GM23248 (cell line): Measurements from ENCODE around the gene RRAS. TPM values are rescaled to one million over a fixed set of nuclear protein-coding genes. Genes with fewer than 3 reads are reported as not detected.

ENCODE experiments used
- DNase-seq: peaks from one replicate; pipeline ENCODE4 v3.0.0-alpha.2; 2015
- H2AFZ ChIP-seq: fragments of 200-600 bp; sonication (generic); 2 replicates; pipeline ENCODE4 v1.6.1; 2016; ENCODE audit warnings: antibody characterized with exemption
- H3F3A ChIP-seq: fragments of 200-600 bp; sonication (generic); 2 replicates; pipeline ENCODE4 v1.6.1; 2016; ENCODE audit warnings: mild to moderate bottlenecking, antibody characterized with exemption, mixed run types; ENCODE audit not compliant: insufficient read depth
- H3K27ac ChIP-seq: fragments of 200-600 bp; sonication (generic); 2 replicates; pipeline ENCODE4 v1.5.1; 2016; ENCODE audit warnings: mild to moderate bottlenecking
- H3K27me3 ChIP-seq: fragments of 200-600 bp; sonication (generic); replicated peaks from 2 replicates; pipeline ENCODE4 v1.6.1; 2016; ENCODE audit warnings: mild to moderate bottlenecking; ENCODE audit not compliant: insufficient read depth
- H3K36me3 ChIP-seq: fragments of 200-600 bp; sonication (generic); 2 replicates; pipeline ENCODE4 v1.6.1; 2016; ENCODE audit warnings: low read depth, mild to moderate bottlenecking
- H3K4me1 ChIP-seq: fragments of 200-600 bp; sonication (generic); 2 replicates; pipeline ENCODE4 v1.6.1; 2016; ENCODE audit warnings: mild to moderate bottlenecking; ENCODE audit not compliant: insufficient read depth
- H3K4me2 ChIP-seq: fragments of 200-600 bp; sonication (generic); one replicate; pipeline ENCODE4 v1.6.1; 2016; ENCODE audit warnings: mild to moderate bottlenecking; ENCODE audit not compliant: unreplicated experiment
- H3K4me3 ChIP-seq: fragments of 200-600 bp; sonication (generic); 2 replicates; pipeline ENCODE4 v1.5.1; 2016; ENCODE audit warnings: mild to moderate bottlenecking
- H3K79me2 ChIP-seq: fragments of 200-600 bp; sonication (generic); 2 replicates; pipeline ENCODE4 v1.6.1; 2016; ENCODE audit warnings: mild to moderate bottlenecking; ENCODE audit not compliant: insufficient read depth
- H3K9ac ChIP-seq: fragments of 200-600 bp; sonication (generic); 2 replicates; pipeline ENCODE4 v1.6.1; 2016; ENCODE audit warnings: mild to moderate bottlenecking
- H3K9me2 ChIP-seq: fragments of 200-600 bp; sonication (generic); 2 replicates; pipeline ENCODE4 v1.6.1; 2016; ENCODE audit warnings: mixed run types, mild to moderate bottlenecking, moderate library complexity; ENCODE audit not compliant: insufficient read depth
- H3K9me3 ChIP-seq: fragments of 200-600 bp; sonication (generic); one replicate; pipeline ENCODE4 v1.6.1; 2017; ENCODE audit warnings: low read depth
- H4K20me1 ChIP-seq: fragments of 200-600 bp; sonication (generic); 2 replicates; pipeline ENCODE4 v1.6.0; 2016; ENCODE audit not compliant: insufficient read depth
- EZH2 ChIP-seq: fragments of 200-600 bp; sonication (generic); IDR thresholded peaks from 2 replicates; pipeline ENCODE4 v1.6.1; 2018; ENCODE audit warnings: antibody characterized with exemption, mild to moderate bottlenecking; ENCODE audit not compliant: insufficient read depth, poor library complexity, severe bottlenecking
- EZH2phosphoT487 ChIP-seq: fragments of 200-600 bp; sonication (generic); IDR thresholded peaks from 2 replicates; pipeline ENCODE4 v1.6.1; 2018; ENCODE audit warnings: antibody characterized with exemption, moderate library complexity, mild to moderate bottlenecking, low read depth; ENCODE audit not compliant: insufficient read depth
- WGBS, 2 experiments: methylation state at CpG; one replicate each; pipeline ENCODE4 v1.1.6; 2015 to 2017; ENCODE audit warnings: low lambda C conversion rate in 2 of 2, low coverage in 1 of 2; ENCODE audit errors: missing lambda C conversion rate in 2 of 2; 5-methylcytosine and 5-hydroxymethylcytosine counted together
- in situ Hi-C: fragments of 300-500 bp; cut with MboI; formaldehyde crosslinking; loops from 2 replicates; pipeline ENCODE4 v1.15.0; 2020
- polyA plus RNA-seq: library from polyadenylated mRNA; unstranded; fragments of >200 nt; fragmentation: Nextera tagmentation; extraction: Ambion mirVana; gene quantifications from 2 replicates; pipeline ENCODE4 v1.2.1, GENCODE V29; 2016
- total RNA-seq: library from RNA; depleted of rRNA; stranded (reverse); fragments of >200 nt; shearing (Covaris generic); gene quantifications from 2 replicates; pipeline ENCODE4 v1.2.3, GENCODE V29; 2014

Gene RRAS
- total and polyA plus RNA-seq, 2 experiments from 2014 or later = 116 to 337 TPM

GRCh38 chr19:49687566-49688316 lies 47.8 kb upstream of the RRAS start:
- Histone ChIP-seq H3K9ac (no peak overlapping the region), H3K4me3 (no peak overlapping the region)
- 86 to 89% methylated on average over 22 to 26 of the region's 26 CpGs for WGBS, 2 experiments

GRCh38 chr19:49687150-49687549 lies 47.2 kb upstream of the RRAS start:
- in situ Hi-C loops = no loop called here
- peaks cover 8% of the 10 kb centered on the region; the same call in 1 of the 2 replicates for H3K36me3 ChIP-seq
- no peak for TF ChIP-seq EZH2
- TF ChIP-seq EZH2phosphoT487 = no peak

More at GRCh38 chr19:49687566-49688316, 47.8 kb upstream of the RRAS start:
- 0 out of 2 replicates have a peak, but pooled peaks cover 4% of the 10 kb centered on the region for H3K4me1 ChIP-seq
- no peak for DNase-seq
- H3K4me2 ChIP-seq = no peak overlapping the region
- in situ Hi-C loops = no loop called here
- TF ChIP-seq EZH2phosphoT487 (no peak), EZH2 (no peak)
- H3K36me3 ChIP-seq = peaks cover 8% of the 10 kb centered on the region; the same call in 1 of the 2 replicates
- H2AFZ ChIP-seq = no peak overlapping the region
- 0 out of 2 replicates have a peak, but pooled peaks cover 5% of the 10 kb centered on the region for H3F3A ChIP-seq
- no peaks in the 10 kb centered on the region for H3K9me2 ChIP-seq
- no peak overlapping the region for H3K27ac ChIP-seq
- H3K79me2 ChIP-seq = peaks cover 10% of the 10 kb centered on the region; the same call in 1 of the 2 replicates
- no peaks in the 10 kb centered on the region for H3K27me3 ChIP-seq
- H3K9me3 ChIP-seq = no peaks in the 10 kb centered on the region
- no peaks in the 10 kb centered on the region for H4K20me1 ChIP-seq

GRCh38 chr19:49686503-49687088 lies 46.7 kb upstream of the RRAS start:
- no peak overlapping the region for H3K9ac ChIP-seq
- no peak overlapping the region for H2AFZ ChIP-seq
- H3K4me1 ChIP-seq = 0 out of 2 replicates have a peak, but pooled peaks cover 5% of the 10 kb centered on the region
- 63 to 92% methylated on average over 1 to 26 of the region's 27 CpGs for WGBS, 2 experiments
- no peaks in the 10 kb centered on the region for H3K27me3 ChIP-seq
- 0 out of 2 replicates have a peak, but pooled peaks cover 5% of the 10 kb centered on the region for H3F3A ChIP-seq
- no peaks in the 10 kb centered on the region for H3K9me3 ChIP-seq
- in situ Hi-C loops = no loop called here
- no peak for DNase-seq
- peaks cover 8% of the 10 kb centered on the region; the same call in 1 of the 2 replicates for H3K36me3 ChIP-seq
- H3K79me2 ChIP-seq = peaks cover 22% of the 10 kb centered on the region
- no peaks in the 10 kb centered on the region for H4K20me1 ChIP-seq
- no peak overlapping the region for H3K27ac ChIP-seq
- no peak for TF ChIP-seq EZH2phosphoT487
- no peak for TF ChIP-seq EZH2
- no peaks in the 10 kb centered on the region for H3K9me2 ChIP-seq
- H3K4me2 ChIP-seq = no peak overlapping the region
- H3K4me3 ChIP-seq = no peak overlapping the region

More at GRCh38 chr19:49687150-49687549, 47.2 kb upstream of the RRAS start:
- H3K9ac ChIP-seq = no peak overlapping the region
- no peak overlapping the region for H2AFZ ChIP-seq
- 0 out of 2 replicates have a peak, but pooled peaks cover 5% of the 10 kb centered on the region for H3K4me1 ChIP-seq
- no peaks in the 10 kb centered on the region for H3K27me3 ChIP-seq
- H3K9me3 ChIP-seq = no peaks in the 10 kb centered on the region
- no peaks in the 10 kb centered on the region for H4K20me1 ChIP-seq
- H3K9me2 ChIP-seq = no peaks in the 10 kb centered on the region
- H3K27ac ChIP-seq = no peak overlapping the region
- H3F3A ChIP-seq = 0 out of 2 replicates have a peak, but pooled peaks cover 5% of the 10 kb centered on the region
- WGBS, 2 experiments = 82 to 95% methylated on average over 5 to 12 of the region's 12 CpGs
- peaks cover 16% of the 10 kb centered on the region; the same call in 1 of the 2 replicates for H3K79me2 ChIP-seq
- DNase-seq = no peak
- H3K4me2 ChIP-seq = no peak overlapping the region
- H3K4me3 ChIP-seq = no peak overlapping the region

- in situ Hi-C loops = no loop called here
- Histone ChIP-seq H2AFZ (no peak overlapping the region), H3F3A (0 out of 2 replicates have a peak, but pooled peaks cover 5% of the 10 kb centered on the region), H3K9ac (no peak overlapping the region), H4K20me1 (no peaks in the 10 kb centered on the region), H3K4me1 (0 out of 2 replicates have a peak, but pooled peaks cover 4% of the 10 kb centered on the region), H3K4me2 (no peak overlapping the region), H3K36me3 (peaks cover 11% of the 10 kb centered on the region; the same call in 1 of the 2 replicates), H3K79me2 (peaks cover 29% of the 10 kb centered on the region), H3K9me2 (no peaks in the 10 kb centered on the region), H3K4me3 (no peak overlapping the region), H3K9me3 (no peaks in the 10 kb centered on the region), H3K27me3 (no peaks in the 10 kb centered on the region), H3K27ac (no peak overlapping the region)
- TF ChIP-seq EZH2 = no peak
- no peak for TF ChIP-seq EZH2phosphoT487
- DNase-seq = no peak
- 77 to 85% methylated on average over 23 of the region's 23 CpGs for WGBS, 2 experiments
Measured at GRCh38 chr19:49685845-49686332, 45.9 kb upstream of the RRAS start.
